Liver (tissue), 3 donors: Measurements from ENCODE around the gene HOXA5.

Source experiments
- CTCF ChIP-seq: fragments of 150-350 bp; IDR thresholded peaks from 2 replicates; pipeline ENCODE4 v1.5.1; 2017; ENCODE audit warnings: improper control_type of control experiment, low read depth, low read length; ENCODE audit not compliant: missing input control
- RAD21 ChIP-seq, 2 donors: IDR thresholded peaks; 2 replicates each; pipeline ENCODE4 v1.6.1; 2016; ENCODE audit warnings: antibody characterized with exemption in 2 of 2, mild to moderate bottlenecking in 2 of 2
- TF ChIP-seq, protein P1 (sequence below): IDR thresholded peaks from 2 replicates; pipeline ENCODE4 v1.6.1; 2016; ENCODE audit warnings: antibody characterized with exemption
- donor health status: healthy.
- donor health status: healthy.

- TF ChIP-seq CTCF: no peak
- TF ChIP-seq, protein P1, sequence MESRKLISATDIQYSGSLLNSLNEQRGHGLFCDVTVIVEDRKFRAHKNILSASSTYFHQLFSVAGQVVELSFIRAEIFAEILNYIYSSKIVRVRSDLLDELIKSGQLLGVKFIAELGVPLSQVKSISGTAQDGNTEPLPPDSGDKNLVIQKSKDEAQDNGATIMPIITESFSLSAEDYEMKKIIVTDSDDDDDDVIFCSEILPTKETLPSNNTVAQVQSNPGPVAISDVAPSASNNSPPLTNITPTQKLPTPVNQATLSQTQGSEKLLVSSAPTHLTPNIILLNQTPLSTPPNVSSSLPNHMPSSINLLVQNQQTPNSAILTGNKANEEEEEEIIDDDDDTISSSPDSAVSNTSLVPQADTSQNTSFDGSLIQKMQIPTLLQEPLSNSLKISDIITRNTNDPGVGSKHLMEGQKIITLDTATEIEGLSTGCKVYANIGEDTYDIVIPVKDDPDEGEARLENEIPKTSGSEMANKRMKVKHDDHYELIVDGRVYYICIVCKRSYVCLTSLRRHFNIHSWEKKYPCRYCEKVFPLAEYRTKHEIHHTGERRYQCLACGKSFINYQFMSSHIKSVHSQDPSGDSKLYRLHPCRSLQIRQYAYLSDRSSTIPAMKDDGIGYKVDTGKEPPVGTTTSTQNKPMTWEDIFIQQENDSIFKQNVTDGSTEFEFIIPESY: no peak
- no peak for TF ChIP-seq RAD21 (IDR thresholded peaks at IDR 0.05)
Observed at GRCh38 chr7:27119412-27119911, 24.0 kb downstream of the HOXA5 start.
